ENCODE measurements around the gene PALD1. TPM values are rescaled to one million over a fixed set of nuclear protein-coding genes. Genes with fewer than 3 reads are reported as not detected.
A peak's percentile ranks its signal among the peaks of the same experiment; 100 is the strongest.

PALD1 gene
- total and polyA plus RNA-seq, 9 of the 15 experiments (the other 6 are each of a cell fraction or from before 2014, with no cell fraction given): 0.03 to 0.29 (median 0.09) TPM; not detected in 2

DNA sequence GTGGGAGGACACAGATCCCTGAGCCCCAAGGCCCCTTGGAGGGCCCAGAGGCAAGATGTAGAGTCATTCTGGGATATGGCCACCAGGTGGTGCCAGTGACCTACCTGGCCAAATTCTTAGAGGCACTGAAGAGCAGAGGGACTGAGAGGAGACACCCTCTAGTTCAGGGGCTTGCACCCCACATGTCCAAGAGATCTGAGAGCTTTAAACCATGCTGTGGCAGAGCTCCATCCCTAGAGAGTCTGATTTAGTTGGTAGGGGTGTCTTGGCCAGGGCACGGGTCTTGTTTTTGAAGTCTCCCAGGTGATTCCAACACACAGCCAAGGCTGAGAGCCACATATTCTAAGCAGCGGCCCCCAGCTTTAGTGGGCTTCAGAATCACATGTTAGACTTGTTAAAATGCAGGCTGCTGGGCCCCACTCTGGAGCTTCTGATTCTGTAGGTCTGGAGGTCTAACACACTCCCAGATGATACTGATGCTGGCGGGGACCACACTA is 71.4 kb downstream of the PALD1 start (continued):
- TF ChIP-seq, protein P1, sequence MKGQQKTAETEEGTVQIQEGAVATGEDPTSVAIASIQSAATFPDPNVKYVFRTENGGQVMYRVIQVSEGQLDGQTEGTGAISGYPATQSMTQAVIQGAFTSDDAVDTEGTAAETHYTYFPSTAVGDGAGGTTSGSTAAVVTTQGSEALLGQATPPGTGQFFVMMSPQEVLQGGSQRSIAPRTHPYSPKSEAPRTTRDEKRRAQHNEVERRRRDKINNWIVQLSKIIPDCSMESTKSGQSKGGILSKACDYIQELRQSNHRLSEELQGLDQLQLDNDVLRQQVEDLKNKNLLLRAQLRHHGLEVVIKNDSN (CRISPR knock-in tag; IDR thresholded peaks at IDR 0.05): no peak
- TF ChIP-seq, protein P2, sequence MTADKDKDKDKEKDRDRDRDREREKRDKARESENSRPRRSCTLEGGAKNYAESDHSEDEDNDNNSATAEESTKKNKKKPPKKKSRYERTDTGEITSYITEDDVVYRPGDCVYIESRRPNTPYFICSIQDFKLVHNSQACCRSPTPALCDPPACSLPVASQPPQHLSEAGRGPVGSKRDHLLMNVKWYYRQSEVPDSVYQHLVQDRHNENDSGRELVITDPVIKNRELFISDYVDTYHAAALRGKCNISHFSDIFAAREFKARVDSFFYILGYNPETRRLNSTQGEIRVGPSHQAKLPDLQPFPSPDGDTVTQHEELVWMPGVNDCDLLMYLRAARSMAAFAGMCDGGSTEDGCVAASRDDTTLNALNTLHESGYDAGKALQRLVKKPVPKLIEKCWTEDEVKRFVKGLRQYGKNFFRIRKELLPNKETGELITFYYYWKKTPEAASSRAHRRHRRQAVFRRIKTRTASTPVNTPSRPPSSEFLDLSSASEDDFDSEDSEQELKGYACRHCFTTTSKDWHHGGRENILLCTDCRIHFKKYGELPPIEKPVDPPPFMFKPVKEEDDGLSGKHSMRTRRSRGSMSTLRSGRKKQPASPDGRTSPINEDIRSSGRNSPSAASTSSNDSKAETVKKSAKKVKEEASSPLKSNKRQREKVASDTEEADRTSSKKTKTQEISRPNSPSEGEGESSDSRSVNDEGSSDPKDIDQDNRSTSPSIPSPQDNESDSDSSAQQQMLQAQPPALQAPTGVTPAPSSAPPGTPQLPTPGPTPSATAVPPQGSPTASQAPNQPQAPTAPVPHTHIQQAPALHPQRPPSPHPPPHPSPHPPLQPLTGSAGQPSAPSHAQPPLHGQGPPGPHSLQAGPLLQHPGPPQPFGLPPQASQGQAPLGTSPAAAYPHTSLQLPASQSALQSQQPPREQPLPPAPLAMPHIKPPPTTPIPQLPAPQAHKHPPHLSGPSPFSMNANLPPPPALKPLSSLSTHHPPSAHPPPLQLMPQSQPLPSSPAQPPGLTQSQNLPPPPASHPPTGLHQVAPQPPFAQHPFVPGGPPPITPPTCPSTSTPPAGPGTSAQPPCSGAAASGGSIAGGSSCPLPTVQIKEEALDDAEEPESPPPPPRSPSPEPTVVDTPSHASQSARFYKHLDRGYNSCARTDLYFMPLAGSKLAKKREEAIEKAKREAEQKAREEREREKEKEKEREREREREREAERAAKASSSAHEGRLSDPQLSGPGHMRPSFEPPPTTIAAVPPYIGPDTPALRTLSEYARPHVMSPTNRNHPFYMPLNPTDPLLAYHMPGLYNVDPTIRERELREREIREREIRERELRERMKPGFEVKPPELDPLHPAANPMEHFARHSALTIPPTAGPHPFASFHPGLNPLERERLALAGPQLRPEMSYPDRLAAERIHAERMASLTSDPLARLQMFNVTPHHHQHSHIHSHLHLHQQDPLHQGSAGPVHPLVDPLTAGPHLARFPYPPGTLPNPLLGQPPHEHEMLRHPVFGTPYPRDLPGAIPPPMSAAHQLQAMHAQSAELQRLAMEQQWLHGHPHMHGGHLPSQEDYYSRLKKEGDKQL (CRISPR knock-in tag; IDR thresholded peaks at IDR 0.05; ENCODE audit: borderline replicate concordance): no peak
- no peak for TF ChIP-seq POLR3A (IDR thresholded peaks at IDR 0.05; ENCODE audit: borderline replicate concordance, extremely low read depth, insufficient read depth, insufficient read length)
- TF ChIP-seq, protein P3, sequence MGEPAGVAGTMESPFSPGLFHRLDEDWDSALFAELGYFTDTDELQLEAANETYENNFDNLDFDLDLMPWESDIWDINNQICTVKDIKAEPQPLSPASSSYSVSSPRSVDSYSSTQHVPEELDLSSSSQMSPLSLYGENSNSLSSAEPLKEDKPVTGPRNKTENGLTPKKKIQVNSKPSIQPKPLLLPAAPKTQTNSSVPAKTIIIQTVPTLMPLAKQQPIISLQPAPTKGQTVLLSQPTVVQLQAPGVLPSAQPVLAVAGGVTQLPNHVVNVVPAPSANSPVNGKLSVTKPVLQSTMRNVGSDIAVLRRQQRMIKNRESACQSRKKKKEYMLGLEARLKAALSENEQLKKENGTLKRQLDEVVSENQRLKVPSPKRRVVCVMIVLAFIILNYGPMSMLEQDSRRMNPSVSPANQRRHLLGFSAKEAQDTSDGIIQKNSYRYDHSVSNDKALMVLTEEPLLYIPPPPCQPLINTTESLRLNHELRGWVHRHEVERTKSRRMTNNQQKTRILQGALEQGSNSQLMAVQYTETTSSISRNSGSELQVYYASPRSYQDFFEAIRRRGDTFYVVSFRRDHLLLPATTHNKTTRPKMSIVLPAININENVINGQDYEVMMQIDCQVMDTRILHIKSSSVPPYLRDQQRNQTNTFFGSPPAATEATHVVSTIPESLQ (CRISPR knock-in tag; IDR thresholded peaks at IDR 0.05): no peak
- no peak for TF ChIP-seq ZKSCAN3 (CRISPR knock-in tag; IDR thresholded peaks at IDR 0.05)
- TF ChIP-seq KAT7 (CRISPR knock-in tag; IDR thresholded peaks at IDR 0.05; ENCODE audit: borderline replicate concordance): no peak
- no peak for TF ChIP-seq MTF1 (CRISPR knock-in tag; IDR thresholded peaks at IDR 0.05; ENCODE audit: borderline replicate concordance)
- TF ChIP-seq, protein P4, sequence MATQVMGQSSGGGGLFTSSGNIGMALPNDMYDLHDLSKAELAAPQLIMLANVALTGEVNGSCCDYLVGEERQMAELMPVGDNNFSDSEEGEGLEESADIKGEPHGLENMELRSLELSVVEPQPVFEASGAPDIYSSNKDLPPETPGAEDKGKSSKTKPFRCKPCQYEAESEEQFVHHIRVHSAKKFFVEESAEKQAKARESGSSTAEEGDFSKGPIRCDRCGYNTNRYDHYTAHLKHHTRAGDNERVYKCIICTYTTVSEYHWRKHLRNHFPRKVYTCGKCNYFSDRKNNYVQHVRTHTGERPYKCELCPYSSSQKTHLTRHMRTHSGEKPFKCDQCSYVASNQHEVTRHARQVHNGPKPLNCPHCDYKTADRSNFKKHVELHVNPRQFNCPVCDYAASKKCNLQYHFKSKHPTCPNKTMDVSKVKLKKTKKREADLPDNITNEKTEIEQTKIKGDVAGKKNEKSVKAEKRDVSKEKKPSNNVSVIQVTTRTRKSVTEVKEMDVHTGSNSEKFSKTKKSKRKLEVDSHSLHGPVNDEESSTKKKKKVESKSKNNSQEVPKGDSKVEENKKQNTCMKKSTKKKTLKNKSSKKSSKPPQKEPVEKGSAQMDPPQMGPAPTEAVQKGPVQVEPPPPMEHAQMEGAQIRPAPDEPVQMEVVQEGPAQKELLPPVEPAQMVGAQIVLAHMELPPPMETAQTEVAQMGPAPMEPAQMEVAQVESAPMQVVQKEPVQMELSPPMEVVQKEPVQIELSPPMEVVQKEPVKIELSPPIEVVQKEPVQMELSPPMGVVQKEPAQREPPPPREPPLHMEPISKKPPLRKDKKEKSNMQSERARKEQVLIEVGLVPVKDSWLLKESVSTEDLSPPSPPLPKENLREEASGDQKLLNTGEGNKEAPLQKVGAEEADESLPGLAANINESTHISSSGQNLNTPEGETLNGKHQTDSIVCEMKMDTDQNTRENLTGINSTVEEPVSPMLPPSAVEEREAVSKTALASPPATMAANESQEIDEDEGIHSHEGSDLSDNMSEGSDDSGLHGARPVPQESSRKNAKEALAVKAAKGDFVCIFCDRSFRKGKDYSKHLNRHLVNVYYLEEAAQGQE (IDR thresholded peaks at IDR 0.05; ENCODE audit: borderline replicate concordance): peak; percentile 93
- TF ChIP-seq, protein P4 (CRISPR knock-in tag; IDR thresholded peaks at IDR 0.05; ENCODE audit: low read depth): no peak
- TF ChIP-seq NFATC3 (IDR thresholded peaks at IDR 0.05): no peak
